Neuronal stem cell (in vitro differentiated cells): ENCODE data around the gene ST7.

Experiments
- DNase-seq: peaks from one replicate; pipeline ENCODE4 v3.0.0-alpha.2; 2013; ENCODE audit warnings: low spot score
- H2AFZ ChIP-seq: one replicate; pipeline ENCODE4 v1.6.1; 2013; ENCODE audit warnings: mild to moderate bottlenecking, low read length, inconsistent platforms
- H2AK5ac ChIP-seq: 2 replicates; pipeline ENCODE4 v1.6.1; 2013; ENCODE audit warnings: low read depth, mild to moderate bottlenecking, inconsistent platforms, low read length, moderate library complexity, mixed read lengths
- H2BK120ac ChIP-seq: 2 replicates; pipeline ENCODE4 v1.6.1; 2013; ENCODE audit warnings: low read depth, mild to moderate bottlenecking, inconsistent platforms, low read length, moderate library complexity, mixed read lengths
- H2BK12ac ChIP-seq: one replicate; pipeline ENCODE4 v1.6.1; 2013; ENCODE audit warnings: low read length, inconsistent platforms
- H2BK15ac ChIP-seq: 2 replicates; pipeline ENCODE4 v1.6.1; 2013; ENCODE audit warnings: mild to moderate bottlenecking, low read length, inconsistent platforms, mixed read lengths
- H2BK5ac ChIP-seq: one replicate; pipeline ENCODE4 v1.6.1; 2013; ENCODE audit warnings: inconsistent platforms, mild to moderate bottlenecking, low read length, moderate library complexity
- H3K14ac ChIP-seq: one replicate; pipeline ENCODE4 v1.6.1; 2013; ENCODE audit warnings: low read length, inconsistent platforms
- H3K18ac ChIP-seq: 2 replicates; pipeline ENCODE4 v1.6.1; 2013; ENCODE audit warnings: low read length, inconsistent platforms
- H3K23ac ChIP-seq: 2 replicates; pipeline ENCODE4 v1.6.1; 2013; ENCODE audit warnings: low read depth, mild to moderate bottlenecking, mixed read lengths, low read length, inconsistent platforms; ENCODE audit not compliant: poor library complexity
- H3K27ac ChIP-seq: replicated peaks from 3 replicates; pipeline ENCODE4 v1.5.1; 2013; ENCODE audit warnings: low read length, inconsistent platforms
- H3K27me3 ChIP-seq, 3 experiments: 2 replicates each; pipeline ENCODE4 v1.6.1; 2013; ENCODE audit warnings: low read length in 3 of 3, mild to moderate bottlenecking in 2 of 3, inconsistent platforms in 1 of 3, low read depth in 1 of 3, mixed read lengths in 1 of 3, moderate library complexity in 1 of 3; ENCODE audit not compliant: control insufficient read depth in 3 of 3, insufficient read depth in 3 of 3
- H3K36me3 ChIP-seq, 2 donors: replicated peaks in 1 of 2; 2 replicates each; pipeline ENCODE4 v1.6.1; 2013; ENCODE audit warnings: low read length in 2 of 2; ENCODE audit not compliant: control insufficient read depth in 2 of 2, insufficient read depth in 2 of 2
- H3K4ac ChIP-seq: 2 replicates; pipeline ENCODE4 v1.6.1; 2013; ENCODE audit warnings: inconsistent platforms, mild to moderate bottlenecking, low read length, moderate library complexity
- H3K4me1 ChIP-seq, 2 donors: 1 replicate in 1 of 2; 2 replicates in 1 of 2; pipeline ENCODE4 v1.6.1; 2013; ENCODE audit warnings: low read length in 2 of 2, low read depth in 1 of 2; ENCODE audit not compliant: control insufficient read depth in 2 of 2, insufficient read depth in 1 of 2
- H3K4me2 ChIP-seq: one replicate; pipeline ENCODE4 v1.6.1; 2013; ENCODE audit warnings: mild to moderate bottlenecking, low read length, inconsistent platforms; ENCODE audit not compliant: insufficient read depth, poor library complexity, severe bottlenecking
- H3K4me3 ChIP-seq, 2 donors: 2 replicates each; pipeline ENCODE4 v1.5.1; 2013; ENCODE audit warnings: low read length in 2 of 2, mild to moderate bottlenecking in 2 of 2, inconsistent platforms in 1 of 2, moderate library complexity in 1 of 2
- H3K79me1 ChIP-seq: one replicate; pipeline ENCODE4 v1.6.1; 2013; ENCODE audit warnings: low read depth, mild to moderate bottlenecking, inconsistent platforms, low read length, moderate library complexity
- H3K9ac ChIP-seq: one replicate; pipeline ENCODE4 v1.6.1; 2013; ENCODE audit warnings: mild to moderate bottlenecking, low read depth, low read length, inconsistent platforms; ENCODE audit not compliant: poor library complexity
- H3K9me3 ChIP-seq, 2 donors: replicated peaks in 1 of 2; 2 replicates each; pipeline versions ENCODE3 to v1.6.1; 2013; ENCODE audit warnings: low read length in 2 of 2, mild to moderate bottlenecking in 2 of 2, inconsistent platforms in 1 of 2, low read depth in 1 of 2, mixed read lengths in 1 of 2, moderate library complexity in 1 of 2; ENCODE audit not compliant: control insufficient read depth in 2 of 2, insufficient read depth in 1 of 2
- H4K8ac ChIP-seq: one replicate; pipeline ENCODE4 v1.6.1; 2013; ENCODE audit warnings: low read depth, mild to moderate bottlenecking, inconsistent platforms, low read length, moderate library complexity
- H4K91ac ChIP-seq: one replicate; pipeline ENCODE4 v1.6.1; 2013; ENCODE audit warnings: low read length, low read depth, mild to moderate bottlenecking, inconsistent platforms; ENCODE audit not compliant: poor library complexity
- WGBS, 2 donors: extraction: QIAGEN DNeasy Blood & Tissue Kit; methylation state at CpG; one replicate each; pipeline ENCODE4 v1.1.7; 2013; ENCODE audit warnings: missing lambda C conversion rate in 2 of 2, mixed read lengths in 1 of 2; ENCODE audit not compliant: insufficient read length in 2 of 2, insufficient replicate concordance in 1 of 2; ENCODE audit errors: extremely low coverage in 2 of 2; 5-methylcytosine and 5-hydroxymethylcytosine counted together

The ST7 gene

DNA sequence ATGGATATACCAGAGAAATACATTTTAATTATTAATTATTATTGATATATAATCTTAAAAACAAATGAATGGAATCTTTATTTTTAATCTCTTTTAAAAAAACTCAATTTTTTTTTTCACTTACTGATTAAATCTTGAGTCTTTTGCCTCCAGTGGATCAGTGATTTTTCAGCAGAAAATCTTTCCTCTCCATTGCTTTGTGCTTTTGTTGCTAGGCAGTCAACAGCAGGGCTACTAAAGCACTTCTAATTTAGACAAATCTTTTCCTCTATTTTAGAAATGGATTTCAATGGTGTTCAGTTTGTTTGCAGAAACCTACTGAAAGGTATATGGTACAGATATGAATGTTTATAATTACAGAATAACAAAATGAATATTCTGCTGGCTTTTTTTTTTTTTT, 143.6 kb downstream of the ST7 start:
- no peak overlapping the region for H2BK12ac ChIP-seq
- H3K9ac ChIP-seq, result no peak overlapping the region
- no peaks in the 10 kb centered on the region for H3K79me1 ChIP-seq
- DNase-seq, result no peak
- no peak overlapping the region for H2BK120ac ChIP-seq
- no peaks in the 10 kb centered on the region for H3K9me3 ChIP-seq
- no peak overlapping the region for H3K23ac ChIP-seq
- H2AK5ac ChIP-seq, result no peak overlapping the region
- no peak overlapping the region for H2BK5ac ChIP-seq
- H4K8ac ChIP-seq, result no peak overlapping the region
- no peak overlapping the region for H2AFZ ChIP-seq
- no peak overlapping the region for H4K91ac ChIP-seq
- H3K14ac ChIP-seq, result no peak overlapping the region
- no peaks in the 10 kb centered on the region for H3K36me3 ChIP-seq
- no peak overlapping the region for H2BK15ac ChIP-seq
- no peak overlapping the region for H3K4me3 ChIP-seq
- no peak overlapping the region for H3K27ac ChIP-seq
- no peak overlapping the region for H3K18ac ChIP-seq
- peaks cover 0 to 2% of the 10 kb centered on the region in 2 donors for H3K4me1 ChIP-seq
- H3K27me3 ChIP-seq, result no peaks in the 10 kb centered on the region
- no peak overlapping the region for H3K4ac ChIP-seq
- no peak overlapping the region for H3K4me2 ChIP-seq

DNA sequence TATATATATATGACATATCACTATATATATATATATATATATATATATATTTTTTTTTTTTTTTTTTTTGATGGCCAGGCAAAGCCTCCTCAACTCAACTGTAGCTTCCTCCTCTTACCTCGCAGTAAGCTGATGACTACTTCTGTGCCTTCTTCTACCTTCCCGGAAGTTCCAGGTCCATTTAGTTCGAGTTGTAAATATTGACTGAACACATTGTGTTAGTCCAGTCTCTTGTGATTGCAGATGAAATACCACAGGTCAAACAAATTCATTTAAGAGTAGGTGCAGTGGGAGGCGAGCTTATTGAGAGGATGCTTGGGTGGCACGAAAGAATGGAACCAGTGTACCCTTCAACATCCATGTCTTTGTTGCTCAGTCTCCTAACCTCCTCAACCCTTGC, 144.6 kb downstream of the ST7 start:
- no peak overlapping the region for H2AK5ac ChIP-seq
- H3K4ac ChIP-seq, result no peak overlapping the region
- peaks cover 0 to 2% of the 10 kb centered on the region in 2 donors for H3K4me1 ChIP-seq
- no peak overlapping the region for H2BK5ac ChIP-seq
- H3K9me3 ChIP-seq, result no peaks in the 10 kb centered on the region
- DNase-seq, result no peak
- no peaks in the 10 kb centered on the region for H3K79me1 ChIP-seq
- H2BK15ac ChIP-seq, result no peak overlapping the region
- H2AFZ ChIP-seq, result no peak overlapping the region
- H3K9ac ChIP-seq, result no peak overlapping the region
- H2BK120ac ChIP-seq, result no peak overlapping the region
- H3K14ac ChIP-seq, result no peak overlapping the region
- H3K18ac ChIP-seq, result no peak overlapping the region
- no peak overlapping the region for H2BK12ac ChIP-seq
- no peaks in the 10 kb centered on the region for H3K27me3 ChIP-seq
- no peak overlapping the region for H3K4me3 ChIP-seq
- H3K36me3 ChIP-seq, result no peaks in the 10 kb centered on the region
- no peak overlapping the region for H3K23ac ChIP-seq
- WGBS, 2 donors, result no CpG with 5 or more reads among the region's 5 CpGs
- no peak overlapping the region for H3K27ac ChIP-seq
- H4K91ac ChIP-seq, result no peak overlapping the region
- H3K4me2 ChIP-seq, result no peak overlapping the region
- H4K8ac ChIP-seq, result no peak overlapping the region

DNA sequence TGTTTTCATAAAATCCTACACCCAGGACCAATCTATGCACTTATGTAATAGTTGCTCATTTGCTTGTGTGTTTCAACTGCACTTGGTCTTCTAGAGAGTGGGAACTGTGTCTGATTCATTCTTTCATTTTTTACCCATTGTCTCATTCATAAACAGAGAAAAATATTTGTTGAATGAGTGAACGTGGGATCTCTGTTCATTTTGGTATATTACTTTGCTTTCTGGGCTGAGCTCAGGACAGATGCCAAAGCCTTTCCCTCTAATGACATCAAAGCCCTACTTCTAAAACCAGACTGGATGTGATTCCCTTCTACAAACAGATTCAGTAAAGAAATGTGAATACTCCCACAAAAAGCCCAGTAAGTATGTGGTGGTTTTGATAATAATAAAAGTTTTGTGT, 145.2 kb downstream of the ST7 start:
- Histone ChIP-seq H3K4ac (no peak overlapping the region), H2BK120ac (no peak overlapping the region), H3K4me2 (no peak overlapping the region), H2BK15ac (no peak overlapping the region), H3K4me1 (peaks cover 0 to 2% of the 10 kb centered on the region in 2 donors), H4K91ac (no peak overlapping the region), H2AFZ (no peak overlapping the region), H3K14ac (no peak overlapping the region), H3K27me3 (no peaks in the 10 kb centered on the region), H3K79me1 (no peaks in the 10 kb centered on the region), H2BK5ac (no peak overlapping the region), H4K8ac (no peak overlapping the region), H3K27ac (no peak overlapping the region), H3K9me3 (no peaks in the 10 kb centered on the region), H3K23ac (no peak overlapping the region), H3K4me3 (no peak overlapping the region), H3K18ac (no peak overlapping the region), H2BK12ac (no peak overlapping the region), H2AK5ac (no peak overlapping the region), H3K9ac (no peak overlapping the region), H3K36me3 (no peaks in the 10 kb centered on the region)
- no CpG with 5 or more reads among the region's 1 CpG for WGBS, 2 donors
- DNase-seq, result no peak

DNA sequence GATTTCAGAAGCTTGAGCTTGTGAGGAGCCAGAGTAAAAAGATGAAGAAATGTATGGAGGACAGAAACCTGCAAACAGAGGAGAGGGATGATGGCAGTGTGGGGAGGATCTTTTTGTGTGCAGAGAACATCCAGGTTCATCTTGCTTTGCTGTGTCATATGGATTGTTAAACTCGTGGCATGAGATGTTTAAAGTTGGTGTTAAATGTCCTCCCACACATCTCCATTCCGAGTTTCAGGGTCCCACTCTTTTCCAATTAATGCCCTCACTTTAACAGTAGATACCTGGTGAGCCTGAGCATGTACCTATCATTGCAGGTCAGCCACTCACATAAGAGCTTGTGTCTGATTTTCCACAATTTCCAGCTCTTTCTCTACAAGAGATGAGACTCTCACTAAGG, 147.7 kb downstream of the ST7 start:
- H2AFZ ChIP-seq, result no peak overlapping the region
- H3K4me2 ChIP-seq, result no peak overlapping the region
- no peak overlapping the region for H4K8ac ChIP-seq
- DNase-seq, result no peak
- H3K4ac ChIP-seq, result no peak overlapping the region
- H3K27me3 ChIP-seq, result no peaks in the 10 kb centered on the region
- H2BK5ac ChIP-seq, result no peak overlapping the region
- H3K4me3 ChIP-seq, result no peak overlapping the region
- WGBS, 2 donors, result no CpG with 5 or more reads among the region's 2 CpGs
- H2BK12ac ChIP-seq, result no peak overlapping the region
- H3K23ac ChIP-seq, result no peak overlapping the region
- H3K79me1 ChIP-seq, result no peaks in the 10 kb centered on the region
- H4K91ac ChIP-seq, result no peak overlapping the region
- no peak overlapping the region for H3K18ac ChIP-seq
- no peak overlapping the region for H3K14ac ChIP-seq
- H3K4me1 ChIP-seq, result peaks cover 0 to 2% of the 10 kb centered on the region in 2 donors
- no peak overlapping the region for H2AK5ac ChIP-seq
- H3K27ac ChIP-seq, result no peak overlapping the region
- no peak overlapping the region for H2BK120ac ChIP-seq
- H3K9ac ChIP-seq, result no peak overlapping the region
- no peaks in the 10 kb centered on the region for H3K9me3 ChIP-seq
- H3K36me3 ChIP-seq, result no peaks in the 10 kb centered on the region
- no peak overlapping the region for H2BK15ac ChIP-seq
